Glutamatergic neuron (in vitro differentiated cells): ENCODE results near the gene KIAA1217. TPM values are rescaled to one million over a fixed set of nuclear protein-coding genes. Genes with fewer than 3 reads are reported as not detected.

Source experiments
- DNase-seq: peaks from one replicate; pipeline ENCODE4 v3.0.0; 2022
- H3K27ac Mint-ChIP-seq: one replicate; pipeline ENCODE4 v1.8.0; 2020; ENCODE audit warnings: mild to moderate bottlenecking, mixed read lengths, inconsistent platforms; ENCODE audit not compliant: unreplicated experiment
- H3K27me3 Mint-ChIP-seq: one replicate; pipeline ENCODE4 v1.8.0; 2020; ENCODE audit warnings: mild to moderate bottlenecking, moderate library complexity, mixed read lengths, inconsistent platforms; ENCODE audit not compliant: unreplicated experiment
- H3K36me3 Mint-ChIP-seq: one replicate; pipeline ENCODE4 v1.8.0; 2020; ENCODE audit warnings: mild to moderate bottlenecking, mixed read lengths, inconsistent platforms; ENCODE audit not compliant: unreplicated experiment
- H3K4me1 Mint-ChIP-seq: one replicate; pipeline ENCODE4 v1.8.0; 2020; ENCODE audit warnings: mild to moderate bottlenecking, low read depth, mixed read lengths, inconsistent platforms; ENCODE audit not compliant: unreplicated experiment
- H3K4me3 Mint-ChIP-seq: one replicate; pipeline ENCODE4 v1.8.0; 2020; ENCODE audit warnings: mild to moderate bottlenecking, mixed read lengths, inconsistent platforms; ENCODE audit not compliant: unreplicated experiment
- H3K9me3 Mint-ChIP-seq: one replicate; pipeline ENCODE4 v1.8.0; 2020; ENCODE audit warnings: mild to moderate bottlenecking, moderate library complexity, mixed read lengths, inconsistent platforms; ENCODE audit not compliant: unreplicated experiment
- CTCF ChIP-seq: fragments of 200-600 bp; sonication (generic); IDR thresholded peaks from one replicate; pipeline ENCODE4 v1.5.0; 2021; ENCODE audit not compliant: partially characterized antibody, unreplicated experiment
- total RNA-seq: library from RNA; stranded (reverse); fragmentation: NEBNext Ultra II Directional; extraction: Animal tissue kit (Norgen Biotek cat#: 25700); gene quantifications from one replicate; pipeline ENCODE4 v1.2.1, GENCODE V29; 2021; ENCODE audit not compliant: unreplicated experiment

KIAA1217 gene
- total RNA-seq, 1 donor from 2014 or later: 4.4 TPM

GRCh38 chr10:24406809-24407483, 198.0 kb downstream of the KIAA1217 start:
- no peaks in the 10 kb centered on the region for H3K4me1 Mint-ChIP-seq
- no peak overlapping the region for H3K27ac Mint-ChIP-seq
- DNase-seq: no peak
- H3K9me3 Mint-ChIP-seq: no peaks in the 10 kb centered on the region
- no peaks in the 10 kb centered on the region for H3K27me3 Mint-ChIP-seq
- TF ChIP-seq CTCF: no peak
- no peaks in the 10 kb centered on the region for H3K36me3 Mint-ChIP-seq
- H3K4me3 Mint-ChIP-seq: no peak overlapping the region

- H3K27me3 Mint-ChIP-seq: no peaks in the 10 kb centered on the region
- H3K4me1 Mint-ChIP-seq: no peaks in the 10 kb centered on the region
- DNase-seq: no peak
- no peaks in the 10 kb centered on the region for H3K36me3 Mint-ChIP-seq
- H3K9me3 Mint-ChIP-seq: no peaks in the 10 kb centered on the region
- no peak overlapping the region for H3K27ac Mint-ChIP-seq
- H3K4me3 Mint-ChIP-seq: no peak overlapping the region
- no peak for TF ChIP-seq CTCF
Observed at GRCh38 chr10:24407928-24408327, 199.0 kb downstream of the KIAA1217 start.

- no peak overlapping the region for H3K4me3 Mint-ChIP-seq
- no peaks in the 10 kb centered on the region for H3K4me1 Mint-ChIP-seq
- no peaks in the 10 kb centered on the region for H3K27me3 Mint-ChIP-seq
- TF ChIP-seq CTCF: no peak
- no peaks in the 10 kb centered on the region for H3K36me3 Mint-ChIP-seq
- no peak for DNase-seq
- H3K9me3 Mint-ChIP-seq: no peaks in the 10 kb centered on the region
- no peak overlapping the region for H3K27ac Mint-ChIP-seq
Observed at GRCh38 chr10:24408365-24408764, 199.4 kb downstream of the KIAA1217 start.

- H3K9me3 Mint-ChIP-seq: no peaks in the 10 kb centered on the region
- no peak overlapping the region for H3K27ac Mint-ChIP-seq
- no peaks in the 10 kb centered on the region for H3K36me3 Mint-ChIP-seq
- H3K4me1 Mint-ChIP-seq: no peaks in the 10 kb centered on the region
- no peak overlapping the region for H3K4me3 Mint-ChIP-seq
- TF ChIP-seq CTCF: no peak
- DNase-seq: no peak
- H3K27me3 Mint-ChIP-seq: no peaks in the 10 kb centered on the region
Observed at GRCh38 chr10:24414597-24414996, 205.7 kb downstream of the KIAA1217 start.

- Mint-ChIP-seq H3K4me1 (no peaks in the 10 kb centered on the region), H3K9me3 (peaks cover under 1% of the 10 kb centered on the region), H3K27ac (no peak overlapping the region), H3K27me3 (no peaks in the 10 kb centered on the region), H3K4me3 (no peak overlapping the region), H3K36me3 (no peaks in the 10 kb centered on the region)
- no peak for TF ChIP-seq CTCF
- peak; percentile 40 for DNase-seq
Observed at GRCh38 chr10:24415455-24416125, 206.7 kb downstream of the KIAA1217 start.
